H1 (cell line): ENCODE measurements around the gene CAP2. TPM values are rescaled to one million over a fixed set of nuclear protein-coding genes. Genes with fewer than 3 reads are reported as not detected.

Experiments used
- CTCF ChIA-PET: fragments of 300-600 bp; sonication (Branson Sonifier 250); formaldehyde crosslinking; loops from one replicate; lab custom pipeline; 2021; ENCODE audit not compliant: partially characterized antibody; lab: Charles Lee
- POLR2A ChIA-PET: fragments of 300-600 bp; sonication (Branson Sonifier 250); formaldehyde crosslinking; loops from one replicate; lab custom pipeline; 2021; ENCODE audit warnings: inconsistent platforms; ENCODE audit not compliant: partially characterized antibody; lab: Charles Lee
- DNase-seq, 2 experiments: peaks; one replicate each; pipeline versions ENCODE4 v3.0.0 to v3.0.0-alpha.2; 2010 to 2022; ENCODE audit warnings: low spot score in 2 of 2, low read depth in 1 of 2, mixed read lengths in 1 of 2
- FAIRE-seq: peaks from 2 replicates; lab custom pipeline; 2011; peaks lifted over from hg19 to GRCh38; lab: Jason Lieb, UNC
- H2AFZ ChIP-seq: 2 replicates; pipeline ENCODE4 v1.8.1; 2012; ENCODE audit warnings: low read length, inconsistent platforms
- H2AK5ac ChIP-seq: 2 replicates; pipeline ENCODE4 v1.6.1; 2013; ENCODE audit warnings: low read depth, low read length
- H2BK120ac ChIP-seq: replicated peaks from 2 replicates; pipeline ENCODE3; 2013; ENCODE audit warnings: low read depth, low read length, inconsistent platforms
- H2BK12ac ChIP-seq: 2 replicates; pipeline ENCODE4 v1.6.1; 2013; ENCODE audit warnings: low read depth, low read length
- H2BK15ac ChIP-seq: 2 replicates; pipeline ENCODE4 v1.6.1; 2013; ENCODE audit warnings: low read length
- H2BK20ac ChIP-seq: 2 replicates; pipeline ENCODE4 v1.6.1; 2013; ENCODE audit warnings: low read length
- H2BK5ac ChIP-seq: 2 replicates; pipeline ENCODE4 v1.6.1; 2013; ENCODE audit warnings: low read depth, low read length
- H3K14ac ChIP-seq: 2 replicates; pipeline ENCODE4 v1.6.1; 2013; ENCODE audit warnings: inconsistent platforms; ENCODE audit not compliant: insufficient read length
- H3K18ac ChIP-seq: 2 replicates; pipeline ENCODE4 v1.6.1; 2013; ENCODE audit warnings: low read length; ENCODE audit errors: extremely low read depth
- H3K23ac ChIP-seq: 2 replicates; pipeline ENCODE4 v1.6.1; 2013; ENCODE audit warnings: inconsistent platforms; ENCODE audit not compliant: insufficient read length
- H3K23me2 ChIP-seq: 2 replicates; pipeline ENCODE4 v1.6.1; 2013; ENCODE audit warnings: low read depth, low read length
- H3K27ac ChIP-seq: 2 replicates; pipeline ENCODE4 v1.6.1; 2011; ENCODE audit warnings: low read depth, low read length, inconsistent platforms
- H3K27me3 ChIP-seq, 4 experiments: replicated peaks in 1 of 4; 1 replicate in 1 of 4; 2 replicates in 3 of 4; pipeline versions ENCODE4 v1.6.1 to v1.8.1; 2011 to 2013; ENCODE audit warnings: low read length in 3 of 4, mild to moderate bottlenecking in 3 of 4, inconsistent platforms in 2 of 4, mixed read lengths in 2 of 4, moderate library complexity in 1 of 4; ENCODE audit not compliant: control insufficient read depth in 3 of 4, insufficient read depth in 3 of 4; ENCODE audit errors: extremely low read depth in 1 of 4
- H3K36me3 ChIP-seq, 4 experiments: 2 replicates each; pipeline versions ENCODE4 v1.6.1 to v1.8.1; 2011 to 2013; ENCODE audit warnings: mild to moderate bottlenecking in 4 of 4, low read length in 3 of 4, moderate library complexity in 2 of 4, control low read depth in 1 of 4, inconsistent platforms in 1 of 4; ENCODE audit not compliant: insufficient read depth in 4 of 4, control insufficient read depth in 2 of 4
- H3K4ac ChIP-seq: replicated peaks from 2 replicates; pipeline ENCODE3; 2013; ENCODE audit warnings: low read length, low read depth, mixed read lengths, inconsistent platforms; ENCODE audit not compliant: insufficient read length
- H3K4me1 ChIP-seq, 4 experiments: replicated peaks in 1 of 4; 1 replicate in 1 of 4; 2 replicates in 3 of 4; pipeline versions ENCODE4 v1.6.1 to v1.8.1; 2011 to 2013; ENCODE audit warnings: low read length in 3 of 4, inconsistent platforms in 2 of 4, mixed read lengths in 1 of 4; ENCODE audit not compliant: insufficient read depth in 4 of 4, control insufficient read depth in 3 of 4
- H3K4me2 ChIP-seq, 2 experiments: 2 replicates each; pipeline versions ENCODE4 v1.6.1 to v1.8.1; 2011 to 2013; ENCODE audit warnings: low read depth in 2 of 2, low read length in 2 of 2, control low read depth in 1 of 2, inconsistent platforms in 1 of 2, mild to moderate bottlenecking in 1 of 2; ENCODE audit not compliant: insufficient read depth in 1 of 2
- H3K4me3 ChIP-seq, 4 experiments: fragments of 200-600, 300-600 bp in 1 of 4; sonication (generic), shearing (Covaris generic), sonication (Bioruptor Twin) in 1 of 4; 2 replicates each; pipeline versions ENCODE4 v1.5.1 to v1.8.1; 2011 to 2016; ENCODE audit warnings: low read length in 4 of 4, low read depth in 3 of 4, control low read depth in 2 of 4, inconsistent platforms in 2 of 4, mild to moderate bottlenecking in 2 of 4, mixed read lengths in 1 of 4, moderate library complexity in 1 of 4; ENCODE audit not compliant: insufficient read depth in 2 of 4; ENCODE audit errors: extremely low read depth in 1 of 4
- H3K56ac ChIP-seq: replicated peaks from 2 replicates; pipeline ENCODE3; 2013; ENCODE audit warnings: low read depth, mild to moderate bottlenecking, mixed read lengths, low read length, inconsistent platforms; ENCODE audit not compliant: insufficient read length
- H3K79me1 ChIP-seq: 2 replicates; pipeline ENCODE4 v1.6.1; 2013; ENCODE audit warnings: low read depth, low read length, control low read depth
- H3K79me2 ChIP-seq, 2 experiments: 2 replicates each; pipeline versions ENCODE4 v1.6.1 to v1.8.1; 2012 to 2013; ENCODE audit warnings: low read length in 2 of 2, mild to moderate bottlenecking in 2 of 2, inconsistent platforms in 1 of 2; ENCODE audit not compliant: insufficient read depth in 2 of 2, control insufficient read depth in 1 of 2
- H3K9ac ChIP-seq, 4 experiments: replicated peaks in 1 of 4; 1 replicate in 1 of 4; 2 replicates in 3 of 4; pipeline versions ENCODE4 v1.6.1 to v1.8.1; 2011 to 2013; ENCODE audit warnings: low read depth in 3 of 4, low read length in 3 of 4, control low read depth in 2 of 4, mild to moderate bottlenecking in 2 of 4, moderate library complexity in 2 of 4, inconsistent platforms in 1 of 4; ENCODE audit errors: extremely low read depth in 1 of 4
- H3K9me3 ChIP-seq, 2 experiments: 2 replicates each; pipeline versions ENCODE4 v1.6.1 to v1.8.1; 2012 to 2013; ENCODE audit warnings: mild to moderate bottlenecking in 2 of 2, moderate library complexity in 2 of 2, control low read depth in 1 of 2, inconsistent platforms in 1 of 2, low read depth in 1 of 2, low read length in 1 of 2, mixed read lengths in 1 of 2; ENCODE audit not compliant: insufficient read depth in 2 of 2
- H4K20me1 ChIP-seq, 2 experiments: replicated peaks in 1 of 2; 2 replicates each; pipeline versions ENCODE3 to v1.8.1; 2011 to 2013; ENCODE audit warnings: inconsistent platforms in 2 of 2, low read length in 2 of 2, mild to moderate bottlenecking in 1 of 2; ENCODE audit not compliant: insufficient read depth in 2 of 2, control insufficient read depth in 1 of 2
- H4K5ac ChIP-seq: 2 replicates; pipeline ENCODE4 v1.6.1; 2013; ENCODE audit warnings: low read length, low read depth, mixed read lengths, inconsistent platforms; ENCODE audit not compliant: insufficient read length
- H4K8ac ChIP-seq: 2 replicates; pipeline ENCODE4 v1.8.0; 2013; ENCODE audit warnings: mild to moderate bottlenecking, moderate library complexity, low read length, inconsistent platforms; ENCODE audit not compliant: insufficient read depth; ENCODE audit errors: extremely low read depth
- H4K91ac ChIP-seq: replicated peaks from 2 replicates; pipeline ENCODE3; 2013; ENCODE audit warnings: low read length, mixed read lengths, inconsistent platforms; ENCODE audit not compliant: insufficient read length
- CBX8 ChIP-seq: fragments of 300-800, 300-1000 bp; sonication (generic); IDR thresholded peaks from 2 replicates; pipeline ENCODE4 v1.7.1; 2016; ENCODE audit warnings: low read depth, low read length, borderline replicate concordance
- TEAD4 ChIP-seq: IDR thresholded peaks from 2 replicates; pipeline ENCODE4 v1.6.1; 2012; ENCODE audit warnings: low read depth, low read length, inconsistent platforms, mixed read lengths
- whole genome bisulfite sequencing, 2 experiments: shearing (Covaris generic) in 1 of 2; methylation state at CpG; one replicate each; pipeline versions ENCODE4 v1.1.6 to v1.1.7; 2013 to 2015; ENCODE audit warnings: low lambda C conversion rate in 2 of 2, mixed read lengths in 2 of 2, inconsistent platforms in 1 of 2, low coverage in 1 of 2, missing lambda C conversion rate in 1 of 2; ENCODE audit not compliant: insufficient replicate concordance in 2 of 2, insufficient coverage in 1 of 2, insufficient read length in 1 of 2; ENCODE audit errors: extremely low coverage in 1 of 2, missing lambda C conversion rate in 1 of 2; 5-methylcytosine and 5-hydroxymethylcytosine counted together
- polyA plus RNA-seq, 7 experiments: library from polyadenylated mRNA; depleted of rRNA in 3 of 7; stranded (reverse) in 5 of 7; unstranded in 2 of 7; fragments of >200 nt in 5 of 7; fragments of 200-250 nt in 2 of 7; gene quantifications; 1 replicate in 5 of 7; 2 replicates in 1 of 7; 4 replicates in 1 of 7; pipeline versions ENCODE4 v1.2.1 to v1.2.3, GENCODE V29; 2011 to 2013; ENCODE audit warnings: missing spikeins in 2 of 7, mixed read lengths in 2 of 7
- total RNA-seq: library from RNA; stranded (reverse); fragmentation: NEBNext Ultra II Directional; extraction: Animal tissue kit (Norgen Biotek cat#: 25700); gene quantifications from 2 replicates; pipeline ENCODE4 v1.2.1, GENCODE V29; 2021

Gene CAP2
- total and polyA plus RNA-seq, 2 of the 8 experiments (the other 6 are each of a cell fraction or from before 2014, with no cell fraction given), result 7.2 to 10.0 TPM

DNA sequence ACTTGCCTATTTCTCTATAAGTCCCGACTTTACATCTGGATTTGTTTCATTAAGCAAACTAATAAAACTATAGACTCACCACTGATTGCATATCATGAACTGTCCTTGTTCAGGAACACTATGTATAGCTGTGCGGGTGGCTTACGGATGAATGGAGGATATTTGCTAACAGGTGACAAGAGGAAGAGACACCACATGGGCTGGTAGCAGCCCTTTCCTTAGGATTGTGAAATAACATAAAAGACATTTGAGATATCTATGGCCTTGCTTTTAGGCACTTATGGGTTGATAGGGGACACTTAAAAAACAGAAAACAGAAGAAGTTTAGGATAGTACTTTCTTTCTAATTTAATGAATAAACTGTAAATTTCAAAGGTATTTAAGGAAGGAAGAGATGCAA lies 5.0 kb upstream of the CAP2 start:
- Histone ChIP-seq H3K14ac (no peak overlapping the region), H2BK20ac (no peak overlapping the region), H3K4me3 (no peak overlapping the region), H3K4me2 (no peak overlapping the region), H3K23ac (no peak overlapping the region), H4K20me1 (no peaks in the 10 kb centered on the region), H3K56ac (no peak overlapping the region), H3K27ac (no peak overlapping the region), H3K79me1 (no peaks in the 10 kb centered on the region), H3K27me3 (no peaks in the 10 kb centered on the region), H2AK5ac (no peak overlapping the region), H3K36me3 (no peaks in the 10 kb centered on the region), H2AFZ (no peak overlapping the region), H3K4ac (no peak overlapping the region), H4K91ac (no peak overlapping the region), H3K18ac (no peak overlapping the region), H4K5ac (no peak overlapping the region), H4K8ac (no peak overlapping the region), H2BK15ac (no peak overlapping the region), H3K9ac (no peak overlapping the region), H3K23me2 (peaks cover 4% of the 10 kb centered on the region), H3K79me2 (no peaks in the 10 kb centered on the region), H3K9me3 (no peaks in the 10 kb centered on the region), H2BK12ac (no peak overlapping the region), H3K4me1 (peaks cover 0 to 3% (median 0%) of the 10 kb centered on the region in 4 experiments; a peak in 1 of 7 replicates), H2BK120ac (no peak overlapping the region), H2BK5ac (no peak overlapping the region)
- CTCF ChIA-PET, result no interaction called here
- POLR2A ChIA-PET, result no interaction called here
- 84% methylated on average over 3 of the region's 3 CpGs; no CpG with 5 or more reads in 1 of the 2 experiments for WGBS, 2 experiments
- TF ChIP-seq TEAD4 (no peak), CBX8 (no peak)
- DNase-seq (no peak), FAIRE-seq (no peak)
